Astrocyte (in vitro differentiated cells and primary cell): ENCODE data around the gene FBXL19.

ENCODE experiments used
- CTCF ChIP-seq: IDR thresholded peaks from 2 replicates; pipeline ENCODE4 v1.5.1; 2011; ENCODE audit warnings: low read depth, mild to moderate bottlenecking, inconsistent platforms, low read length, moderate library complexity; ENCODE audit not compliant: insufficient read depth
- EZH2 ChIP-seq: IDR thresholded peaks from 2 replicates; pipeline ENCODE4 v1.6.1; 2012; ENCODE audit warnings: mild to moderate bottlenecking, low read length, inconsistent platforms; ENCODE audit not compliant: insufficient read depth

GRCh38 chr16:30920891-30921290 lies 2.5 kb upstream of the FBXL19 start:
- TF ChIP-seq CTCF (no peak), EZH2 (no peak)
